ENCODE data around the gene SNX8. TPM values are rescaled to one million over a fixed set of nuclear protein-coding genes. Genes with fewer than 3 reads are reported as not detected.

Gene SNX8
- total RNA-seq, 1 experiment from 2014 or later: 40.6 TPM

DNA sequence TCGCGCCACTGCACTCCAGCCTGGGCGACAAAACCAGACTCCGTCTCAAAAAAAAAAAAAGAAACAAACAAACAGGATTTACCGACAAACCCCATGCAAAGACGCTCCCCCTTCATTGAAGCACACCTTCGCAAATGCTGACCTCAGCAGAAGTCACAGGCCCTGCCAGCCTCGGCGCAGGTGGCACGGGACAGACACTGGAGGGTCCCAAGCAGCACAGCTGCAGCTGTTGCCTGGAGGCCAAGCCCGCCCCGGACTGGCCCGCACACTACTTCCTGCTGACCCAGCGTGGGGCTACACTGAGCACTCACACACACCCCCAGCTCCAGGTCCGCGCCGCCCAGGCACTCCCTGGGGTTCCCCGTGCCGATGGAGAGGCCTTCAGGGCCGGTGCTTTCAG lies 31.2 kb downstream of the SNX8 start:
- TF ChIP-seq, protein P1, sequence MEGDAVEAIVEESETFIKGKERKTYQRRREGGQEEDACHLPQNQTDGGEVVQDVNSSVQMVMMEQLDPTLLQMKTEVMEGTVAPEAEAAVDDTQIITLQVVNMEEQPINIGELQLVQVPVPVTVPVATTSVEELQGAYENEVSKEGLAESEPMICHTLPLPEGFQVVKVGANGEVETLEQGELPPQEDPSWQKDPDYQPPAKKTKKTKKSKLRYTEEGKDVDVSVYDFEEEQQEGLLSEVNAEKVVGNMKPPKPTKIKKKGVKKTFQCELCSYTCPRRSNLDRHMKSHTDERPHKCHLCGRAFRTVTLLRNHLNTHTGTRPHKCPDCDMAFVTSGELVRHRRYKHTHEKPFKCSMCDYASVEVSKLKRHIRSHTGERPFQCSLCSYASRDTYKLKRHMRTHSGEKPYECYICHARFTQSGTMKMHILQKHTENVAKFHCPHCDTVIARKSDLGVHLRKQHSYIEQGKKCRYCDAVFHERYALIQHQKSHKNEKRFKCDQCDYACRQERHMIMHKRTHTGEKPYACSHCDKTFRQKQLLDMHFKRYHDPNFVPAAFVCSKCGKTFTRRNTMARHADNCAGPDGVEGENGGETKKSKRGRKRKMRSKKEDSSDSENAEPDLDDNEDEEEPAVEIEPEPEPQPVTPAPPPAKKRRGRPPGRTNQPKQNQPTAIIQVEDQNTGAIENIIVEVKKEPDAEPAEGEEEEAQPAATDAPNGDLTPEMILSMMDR (conservative IDR thresholded peaks at IDR 0.05): no peak
- H2BK5ac ChIP-seq (ENCODE audit: insufficient read length, low read length): no peak overlapping the region

More for the DNA sequence above, 31.2 kb downstream of the SNX8 start:
- peak overlapping the region in 2 of 3 experiments; percentile 88 to 91; a peak in 5 of 7 replicates for H3K27ac Mint-ChIP-seq
- H3K23me2 ChIP-seq (ENCODE audit: insufficient read length, low read depth, low read length, poor library complexity, severe bottlenecking): no peaks in the 10 kb centered on the region
- no peak overlapping the region for H3K56ac ChIP-seq (ENCODE audit: insufficient read length, low read depth, low read length)
- peaks cover 0 to 5% (median 1%) of the 10 kb centered on the region in 3 experiments; a peak in 2 of 7 replicates for H3K36me3 Mint-ChIP-seq (ENCODE audit: insufficient read depth in 1 of 3, low read depth in 3 of 3)
- H3K27ac ChIP-seq (ENCODE audit: insufficient read length, low read depth, low read length): no peak overlapping the region
- WGBS (ENCODE audit: extremely low coverage, insufficient read length, low lambda C conversion rate): no CpG with 5 or more reads among the region's 20 CpGs
- H2BK20ac ChIP-seq (ENCODE audit: low read depth, low read length, poor library complexity, severe bottlenecking): no peak overlapping the region
- H3K18ac ChIP-seq (ENCODE audit: insufficient read length, low read depth, low read length): no peak overlapping the region
- H2BK12ac ChIP-seq (ENCODE audit: insufficient read length, low read depth, low read length): no peak overlapping the region
- no peak for DNase-seq
- no peak overlapping the region for H4K91ac ChIP-seq (ENCODE audit: insufficient read length, low read depth, low read length)
- no peak overlapping the region for H2AK5ac ChIP-seq (ENCODE audit: insufficient read length, low read length)
- H3K4me1 Mint-ChIP-seq: peaks cover 12 to 23% of the 10 kb centered on the region in 2 experiments
- no peak overlapping the region for H4K5ac ChIP-seq (ENCODE audit: insufficient read length, low read depth, low read length)
- H2AFZ ChIP-seq (ENCODE audit: low read length): no peak overlapping the region
- H3K23ac ChIP-seq (ENCODE audit: insufficient read length, low read depth, low read length): no peak overlapping the region
- H3K9me3 ChIP-seq (ENCODE audit: control insufficient read depth, low read depth, low read length): no peaks in the 10 kb centered on the region
- no peaks in the 10 kb centered on the region for H3K4me1 ChIP-seq (ENCODE audit: insufficient read depth, low read length)
- H3K9ac ChIP-seq (ENCODE audit: extremely low read depth, insufficient read length, low read length): no peak overlapping the region
- no peaks in the 10 kb centered on the region for H3K9me3 Mint-ChIP-seq
- H3K79me1 ChIP-seq (ENCODE audit: insufficient read depth, low read depth, low read length, poor library complexity, severe bottlenecking): no peaks in the 10 kb centered on the region
- H3K27me3 ChIP-seq (ENCODE audit: insufficient read depth, low read length): no peaks in the 10 kb centered on the region
- H4K20me1 ChIP-seq (ENCODE audit: control insufficient read depth, insufficient read depth, insufficient read length): no peaks in the 10 kb centered on the region
- H3K4ac ChIP-seq (ENCODE audit: low read depth, low read length): no peak overlapping the region
- no peak overlapping the region for H3K4me2 ChIP-seq (ENCODE audit: insufficient read depth, insufficient read length, low read length)
- H3K79me2 ChIP-seq (ENCODE audit: insufficient read depth, low read length): no peaks in the 10 kb centered on the region
- H4K8ac ChIP-seq (replicated peaks; ENCODE audit: insufficient read length, low read depth, low read length): no peak overlapping the region
- no peak overlapping the region for H3K14ac ChIP-seq (ENCODE audit: insufficient read depth, low read length)
- no peak overlapping the region for H3T11ph ChIP-seq (ENCODE audit: low read length)
- no peak overlapping the region for H2BK15ac ChIP-seq (ENCODE audit: low read depth, low read length)
- no peaks in the 10 kb centered on the region for H3K27me3 Mint-ChIP-seq (ENCODE audit: low read depth)
- H2BK120ac ChIP-seq (ENCODE audit: low read depth, low read length, poor library complexity, severe bottlenecking): no peak overlapping the region
- no peak overlapping the region for H3K4me3 Mint-ChIP-seq

Data from H9 (cell line).